ENCODE measurements around the gene ITGAV.

The ITGAV gene

GRCh38 chr2:186670831-186671230 lies 81.0 kb downstream of the ITGAV start:
- no peak for DNase-seq (ENCODE audit: low read depth)

- no peak for DNase-seq (ENCODE audit: low read depth)
These were observed 85.5 kb downstream of the ITGAV start for GRCh38 chr2:186675380-186675779.

DNA sequence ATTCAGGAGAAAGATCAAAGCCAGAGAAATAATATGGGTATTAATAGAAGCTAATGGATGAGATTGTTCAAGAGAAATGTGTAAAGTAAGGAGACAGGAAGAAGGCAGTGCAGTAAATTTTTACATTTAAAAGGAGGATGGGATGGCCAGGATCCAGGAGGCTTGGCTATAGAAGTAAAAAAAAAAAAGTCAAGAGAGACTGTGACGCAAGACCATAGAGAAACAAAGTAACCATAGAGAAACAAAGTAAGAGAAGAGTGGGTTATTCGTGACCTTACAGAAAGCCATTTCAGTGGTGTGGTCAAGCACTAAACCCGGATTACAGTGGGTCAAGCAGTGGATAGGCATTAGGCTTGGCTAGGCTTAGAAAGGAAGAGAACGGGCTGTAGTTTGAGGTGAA lies 93.5 kb downstream of the ITGAV start:
- DNase-seq (ENCODE audit: low read depth) = no peak

DNA sequence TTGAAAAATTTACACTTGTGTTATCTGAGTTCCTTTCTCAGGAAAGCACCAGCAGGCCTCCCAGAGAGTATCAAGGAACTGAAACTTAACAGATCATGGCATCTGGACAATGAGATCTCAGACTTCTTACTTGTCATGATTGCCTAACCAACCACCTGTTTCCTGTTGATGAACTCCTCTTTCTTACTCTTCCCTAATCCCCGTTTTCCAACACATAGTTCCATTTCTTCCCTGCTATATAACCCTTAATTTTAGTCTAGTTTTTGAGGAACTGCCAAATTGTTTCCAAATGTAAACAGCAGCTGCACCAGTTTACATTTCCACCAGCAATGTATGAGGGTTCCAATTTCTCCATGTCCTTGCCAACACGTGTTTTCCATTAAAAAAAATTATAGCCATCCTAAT lies 98.0 kb downstream of the ITGAV start:
- no peak for DNase-seq (ENCODE audit: low read depth)

GRCh38 chr2:186688813-186689212 lies 99.0 kb downstream of the ITGAV start:
- DNase-seq (ENCODE audit: low read depth) = no peak

DNA sequence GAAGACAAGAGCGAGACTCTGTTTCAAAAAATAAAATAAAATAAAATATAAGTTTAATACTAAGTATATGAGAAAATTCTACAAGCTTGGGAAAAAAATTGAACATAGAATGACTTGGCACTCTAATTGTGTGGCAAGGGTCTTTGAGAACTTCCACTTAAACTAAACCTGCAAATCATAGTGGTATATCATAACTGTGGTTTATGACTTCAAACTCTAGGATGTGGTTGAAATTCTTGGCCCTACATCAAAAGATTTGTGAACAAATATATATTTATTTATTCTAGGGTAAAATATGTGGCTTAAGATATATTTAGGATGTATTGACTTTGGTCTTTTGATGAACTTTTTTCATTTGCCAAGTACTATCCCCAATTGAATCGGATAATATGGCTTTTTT lies 100.9 kb downstream of the ITGAV start:
- DNase-seq (ENCODE audit: low read depth) = no peak

DNA sequence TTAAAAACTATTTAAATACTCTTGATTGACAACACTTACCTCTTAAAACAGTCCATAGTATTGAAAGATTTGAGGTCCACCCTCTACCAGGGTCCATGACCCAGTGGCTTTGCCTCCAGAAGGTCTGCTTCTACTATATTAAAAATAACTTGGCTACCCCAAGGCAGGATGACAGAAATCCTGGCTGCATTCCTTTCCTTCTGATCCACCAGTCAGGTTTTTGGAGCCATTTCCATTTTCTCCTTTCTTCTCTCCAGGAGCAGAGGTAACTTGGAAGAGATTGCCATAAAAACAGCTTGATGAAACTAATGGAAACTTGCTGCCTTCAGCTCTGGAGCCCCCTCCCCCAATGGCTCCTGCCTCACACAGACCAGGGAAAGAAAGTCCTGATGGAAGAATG lies 101.4 kb downstream of the ITGAV start:
- no peak for DNase-seq (ENCODE audit: low read depth)

- DNase-seq (ENCODE audit: low read depth) = no peak
These were observed 102.0 kb downstream of the ITGAV start for GRCh38 chr2:186691900-186692299.

DNA sequence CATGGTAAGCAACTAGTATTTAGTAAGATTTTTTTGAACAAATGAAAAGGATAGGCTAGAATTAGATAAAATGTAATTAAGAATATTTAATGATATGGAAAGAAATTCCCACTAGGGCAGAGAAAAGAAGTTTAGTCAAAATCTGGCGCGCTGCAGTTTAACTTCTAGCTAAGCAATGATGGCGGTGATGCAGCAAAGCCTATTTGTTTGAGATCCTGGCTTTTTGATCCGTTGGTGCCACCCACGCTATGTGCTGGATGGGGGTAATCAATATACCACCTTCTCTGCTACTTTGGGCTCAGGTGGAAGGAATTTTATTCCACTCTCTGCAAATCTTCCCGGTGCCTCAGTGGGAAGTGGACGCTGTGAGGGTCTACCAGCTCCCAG lies 103.6 kb downstream of the ITGAV start:
- no peak for DNase-seq (ENCODE audit: low read depth)

DNA sequence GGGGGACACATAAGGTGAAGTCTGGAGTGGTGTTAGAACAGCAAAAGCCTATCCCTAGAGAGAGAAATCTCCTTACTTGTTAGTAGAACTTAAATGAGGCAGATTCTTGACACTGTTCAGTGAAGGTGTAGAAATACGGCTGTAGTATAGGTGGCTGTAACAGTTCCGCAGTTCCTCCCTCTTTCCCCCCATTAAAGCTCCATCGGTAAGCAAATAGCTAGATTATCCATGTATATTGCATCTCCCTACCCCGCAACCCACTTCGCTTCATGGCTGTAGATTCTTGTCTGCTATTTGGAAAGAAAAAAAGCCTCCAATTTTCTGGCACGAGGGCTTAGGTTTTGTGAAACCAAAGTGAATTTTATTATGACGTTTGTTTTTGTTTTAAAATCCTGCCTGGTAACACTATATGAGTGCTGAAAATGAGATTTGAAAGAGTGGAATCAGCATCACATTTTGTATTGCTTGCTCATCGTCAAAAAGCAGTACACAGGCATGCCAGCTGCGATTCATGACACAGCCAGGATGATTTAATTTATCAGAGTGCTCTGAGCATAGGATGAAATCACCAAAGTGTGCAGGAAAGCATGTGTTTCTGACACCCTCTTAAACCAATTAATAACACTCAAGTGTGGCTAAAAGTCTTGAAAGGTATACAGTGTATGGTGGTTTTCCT lies 105.4 kb downstream of the ITGAV start:
- DNase-seq (ENCODE audit: low read depth) = no peak

DNA sequence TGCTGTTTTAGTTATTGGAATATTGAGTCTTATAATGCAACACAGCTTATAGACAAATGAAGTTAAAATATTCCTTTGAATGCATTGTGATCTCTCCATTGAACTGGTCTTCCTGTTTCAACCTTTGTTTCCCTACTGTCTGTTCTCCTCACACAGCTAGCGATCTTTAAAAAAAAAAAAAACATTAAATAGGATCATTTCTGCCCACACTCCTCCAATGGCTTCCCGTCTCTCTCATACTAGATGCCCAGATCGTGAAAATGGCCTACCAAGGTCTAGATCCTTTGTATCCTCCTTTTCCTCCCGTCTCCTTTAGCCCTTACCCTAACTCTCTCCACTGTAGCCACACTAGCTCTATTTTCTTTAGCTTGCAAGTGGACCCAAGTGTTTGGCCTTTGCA lies 106.4 kb downstream of the ITGAV start:
- no peak for DNase-seq (ENCODE audit: low read depth)

DNA sequence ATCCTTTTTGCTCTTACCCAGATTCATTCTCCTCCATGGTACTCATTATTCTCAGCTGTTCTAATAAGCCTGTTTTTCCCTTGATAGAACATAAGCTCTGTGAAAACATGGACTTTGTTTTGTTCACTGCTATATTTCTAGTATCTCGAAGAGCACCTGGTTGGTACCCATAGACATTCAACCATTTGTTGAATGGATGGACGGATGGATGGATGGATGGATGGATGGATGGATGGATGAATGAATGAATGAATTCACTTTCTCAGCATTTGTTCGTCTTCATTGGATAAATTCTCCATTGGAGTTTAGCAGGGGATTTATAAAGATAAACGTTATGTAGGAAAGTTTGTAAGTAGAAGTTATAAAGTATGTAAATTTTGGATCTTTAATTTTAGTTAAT lies 106.9 kb downstream of the ITGAV start:
- no peak for DNase-seq (ENCODE audit: low read depth)

DNA sequence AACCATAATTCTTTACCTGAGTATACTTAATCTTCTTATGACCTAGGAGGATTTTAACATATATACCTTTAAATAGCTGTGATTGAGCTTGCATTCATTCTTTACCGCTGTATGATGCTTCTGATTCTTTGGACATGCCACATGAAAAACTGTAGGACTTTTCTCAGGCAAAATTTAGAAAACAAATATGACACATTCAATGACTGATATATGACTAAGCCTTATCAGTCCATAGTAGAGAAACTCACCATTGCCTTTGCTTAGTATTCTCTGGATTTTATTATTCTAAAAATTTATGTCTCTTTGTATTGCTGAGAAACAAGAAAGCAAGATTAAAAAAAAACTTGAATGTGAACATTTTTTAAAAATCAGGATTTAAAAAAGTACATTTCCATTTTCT lies 107.7 kb downstream of the ITGAV start:
- DNase-seq (ENCODE audit: low read depth) = no peak

- DNase-seq (ENCODE audit: low read depth) = no peak
These were observed 109.9 kb downstream of the ITGAV start for GRCh38 chr2:186699742-186700141.

DNA sequence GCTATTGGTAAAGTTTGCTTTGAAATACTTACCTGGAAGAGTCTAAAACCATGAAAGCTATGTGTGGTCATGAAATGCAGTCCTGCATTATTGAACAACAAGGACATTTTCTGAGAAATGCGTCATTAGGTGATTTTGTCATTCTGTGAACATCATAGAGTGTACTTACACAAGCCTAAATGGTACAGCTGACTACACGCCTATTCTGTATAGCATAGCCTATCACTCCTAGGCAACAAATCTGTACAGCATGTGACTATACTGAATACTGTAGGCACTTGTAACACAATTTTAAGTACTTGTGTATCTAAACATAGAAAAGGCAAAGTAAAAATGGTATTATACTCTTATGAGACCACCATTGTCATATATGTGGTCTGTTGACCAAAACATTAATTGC lies 112.2 kb downstream of the ITGAV start:
- no peak for DNase-seq (ENCODE audit: low read depth)

DNA sequence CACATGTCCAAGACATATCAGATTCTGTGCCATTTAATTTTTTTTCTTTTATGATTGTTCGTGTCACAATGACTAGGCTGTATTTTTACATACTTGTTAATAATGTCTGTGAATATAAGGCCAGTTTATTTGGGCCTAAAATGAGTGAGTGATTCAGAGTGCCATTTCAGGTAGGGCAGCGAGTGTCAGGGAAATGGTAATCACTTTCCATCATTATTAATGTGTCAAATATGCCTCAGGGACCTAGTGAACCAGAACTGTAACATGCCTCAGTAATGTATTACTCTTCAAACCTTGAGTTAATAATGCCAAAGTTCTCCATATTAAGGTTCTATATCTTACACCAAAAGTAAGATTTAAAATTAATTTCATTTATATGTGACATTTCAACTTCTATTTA lies 112.6 kb downstream of the ITGAV start:
- no peak for DNase-seq (ENCODE audit: low read depth)

DNA sequence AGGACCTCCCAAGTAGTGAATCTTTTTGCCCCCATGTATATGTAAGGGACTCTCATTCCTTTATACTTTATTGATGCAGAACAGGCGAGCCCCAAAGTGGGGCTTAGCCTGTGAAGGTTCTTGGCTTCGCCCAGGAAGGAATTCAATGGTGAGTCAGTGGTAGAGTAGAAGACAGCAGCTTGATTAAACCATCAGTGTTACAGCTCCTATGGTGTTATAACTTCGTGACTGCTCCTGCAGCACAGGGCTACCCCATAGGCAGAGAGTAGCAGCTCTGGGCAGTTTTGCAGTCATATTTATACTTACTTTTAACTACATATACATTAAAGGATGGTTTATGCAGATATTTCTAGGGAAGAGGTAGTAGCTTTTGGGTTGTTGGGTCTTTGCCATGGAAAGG lies 115.0 kb downstream of the ITGAV start:
- DNase-seq (ENCODE audit: low read depth) = no peak

GRCh38 chr2:186709529-186710450 lies 119.9 kb downstream of the ITGAV start:
- DNase-seq (ENCODE audit: low read depth) = no peak

DNA sequence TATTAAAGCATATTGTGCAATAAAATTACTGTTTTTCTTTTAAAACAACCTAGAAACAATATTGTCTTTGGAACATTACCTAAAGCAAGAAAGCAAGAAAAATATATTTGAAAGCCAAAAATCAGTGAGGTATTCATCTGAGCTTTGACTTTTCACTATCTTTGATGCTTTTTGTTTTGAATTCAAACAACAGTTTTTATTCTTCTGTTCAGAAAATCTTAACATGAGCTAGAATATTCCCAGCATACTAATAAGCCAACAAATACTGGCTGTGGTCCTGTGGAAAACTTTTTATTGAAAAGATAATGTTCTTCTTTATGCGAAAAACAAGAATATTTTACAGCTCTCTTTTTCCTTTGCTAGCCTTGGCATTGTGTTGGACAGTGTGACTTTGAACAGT lies 123.8 kb downstream of the ITGAV start:
- DNase-seq (ENCODE audit: low read depth) = no peak

DNA sequence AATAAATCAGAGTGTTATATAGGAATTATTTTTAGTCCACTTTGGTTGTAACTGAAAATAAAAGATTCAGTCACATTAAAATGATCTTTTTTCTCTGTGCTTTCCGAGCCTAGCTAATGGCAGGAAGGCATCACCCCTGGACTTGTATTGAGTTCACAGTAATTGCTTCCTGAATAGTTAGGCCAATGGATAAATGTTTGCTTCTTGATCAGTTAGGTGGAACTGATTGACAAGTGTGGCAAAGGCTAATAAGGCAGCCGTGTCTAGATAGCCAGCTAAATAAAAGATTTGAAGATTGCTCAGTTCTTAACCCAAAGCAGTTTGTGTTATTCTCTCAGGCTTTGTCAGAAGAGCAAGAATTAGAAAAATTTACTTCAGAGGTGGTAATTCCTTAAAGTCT lies 124.8 kb downstream of the ITGAV start:
- no peak for DNase-seq (ENCODE audit: low read depth)

- DNase-seq (ENCODE audit: low read depth) = no peak
These were observed 126.1 kb downstream of the ITGAV start for GRCh38 chr2:186716004-186716403.

DNA sequence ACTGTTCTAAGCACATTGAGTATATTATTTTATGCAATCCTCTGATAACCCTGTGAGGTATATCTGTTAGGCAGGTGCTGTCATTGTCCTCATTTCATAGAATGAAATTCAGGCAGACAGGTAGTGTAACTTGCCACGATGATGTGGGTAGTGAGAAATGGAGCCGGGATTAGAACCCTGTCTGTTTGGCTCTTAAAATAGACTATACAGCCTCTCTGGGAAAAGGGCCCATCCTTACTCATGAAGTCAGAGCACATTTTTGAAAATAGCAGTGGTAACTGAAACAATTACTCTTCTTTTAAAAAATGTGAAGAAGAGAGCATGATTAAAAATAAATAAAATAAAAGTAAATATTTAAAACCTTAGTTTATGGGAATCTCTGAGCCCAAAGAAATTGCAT lies 127.0 kb downstream of the ITGAV start:
- DNase-seq (ENCODE audit: low read depth) = no peak

DNA sequence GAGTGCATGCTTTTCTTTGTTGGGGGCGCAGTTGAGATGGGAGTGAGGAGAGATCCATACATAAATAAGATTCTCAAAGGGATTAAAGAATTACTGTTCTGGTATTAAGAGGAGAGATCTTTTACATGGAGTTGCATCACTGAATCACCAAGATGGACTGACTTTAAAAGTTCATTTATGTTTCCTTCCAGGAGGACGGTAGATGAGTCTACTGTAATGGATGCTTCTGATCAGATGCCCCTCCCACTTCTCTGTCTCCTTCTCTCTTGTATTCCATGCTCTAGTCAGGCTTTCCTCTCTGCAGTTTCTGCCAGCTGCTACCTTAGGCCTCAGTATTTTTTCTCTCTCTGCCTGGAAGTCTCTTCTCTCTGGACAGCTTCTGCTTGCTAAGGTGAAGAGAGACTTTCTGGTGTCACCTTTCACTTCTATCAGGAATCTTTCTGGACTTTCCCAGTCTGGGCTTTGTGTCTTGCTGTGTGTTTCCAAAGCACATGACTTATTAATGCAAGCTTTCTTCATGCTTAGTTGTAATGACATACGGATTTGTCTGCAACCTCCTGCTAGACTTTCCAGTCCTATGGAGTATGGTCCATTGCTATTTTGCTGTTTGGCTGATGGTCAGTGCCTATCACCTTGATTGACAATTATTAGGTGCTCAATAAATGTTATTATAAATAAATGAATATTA lies 127.6 kb downstream of the ITGAV start:
- no peak for DNase-seq (ENCODE audit: low read depth)

Data from activated T-cell treated with anti-CD3 and anti-CD28 coated beads for 24 hours (primary cell).